Measurements from ENCODE around the gene KRT80.

Gene KRT80

GRCh38 chr12:52179396-52179973 is 12.3 kb downstream of the KRT80 start:
- no peak for DNase-seq (ENCODE audit: low read depth)

- no peak for DNase-seq (ENCODE audit: low read depth)
These were observed 12.8 kb downstream of the KRT80 start for GRCh38 chr12:52178984-52179383.

GRCh38 chr12:52178443-52178842 is 13.4 kb downstream of the KRT80 start:
- no peak for DNase-seq (ENCODE audit: low read depth)

GRCh38 chr12:52175371-52176350 is 16.2 kb downstream of the KRT80 start:
- DNase-seq (ENCODE audit: low read depth): no peak

GRCh38 chr12:52173526-52173925 is 18.3 kb downstream of the KRT80 start:
- no peak for DNase-seq (ENCODE audit: low read depth)

GRCh38 chr12:52172956-52173355 is 18.9 kb downstream of the KRT80 start:
- no peak for DNase-seq (ENCODE audit: low read depth)

GRCh38 chr12:52171950-52172512 is 19.8 kb downstream of the KRT80 start:
- no peak for DNase-seq (ENCODE audit: low read depth)

- DNase-seq (ENCODE audit: low read depth): no peak
These were observed 21.0 kb downstream of the KRT80 start for GRCh38 chr12:52170827-52171226.

- DNase-seq (ENCODE audit: low read depth): no peak
These were observed 21.9 kb downstream of the KRT80 start for GRCh38 chr12:52169886-52170285.

- no peak for DNase-seq (ENCODE audit: low read depth)
These were observed 23.6 kb downstream of the KRT80 start for GRCh38 chr12:52168019-52168717.

GRCh38 chr12:52167526-52167925 is 24.3 kb downstream of the KRT80 start:
- DNase-seq (ENCODE audit: low read depth): no peak

GRCh38 chr12:52166672-52167071 is 25.1 kb downstream of the KRT80 start:
- no peak for DNase-seq (ENCODE audit: low read depth)

- no peak for DNase-seq (ENCODE audit: low read depth)
These were observed 26.5 kb downstream of the KRT80 start for GRCh38 chr12:52165096-52165855.

- no peak for DNase-seq (ENCODE audit: low read depth)
These were observed 27.2 kb downstream of the KRT80 start for GRCh38 chr12:52164624-52165023.

GRCh38 chr12:52162981-52163380 is 28.8 kb downstream of the KRT80 start:
- DNase-seq (ENCODE audit: low read depth): no peak

GRCh38 chr12:52160200-52160599 is 31.6 kb downstream of the KRT80 start:
- DNase-seq (ENCODE audit: low read depth): no peak

- DNase-seq (ENCODE audit: low read depth): no peak
These were observed 34.2 kb downstream of the KRT80 start for GRCh38 chr12:52157566-52158150.

- no peak for DNase-seq (ENCODE audit: low read depth)
These were observed 34.9 kb downstream of the KRT80 start for GRCh38 chr12:52156757-52157565.

GRCh38 chr12:52156311-52156710 is 35.5 kb downstream of the KRT80 start:
- no peak for DNase-seq (ENCODE audit: low read depth)

- no peak for DNase-seq (ENCODE audit: low read depth)
These were observed 36.6 kb downstream of the KRT80 start for GRCh38 chr12:52155048-52155868.

Data from stromal cell of bone marrow (primary cell).